HG02798 (cell line): ENCODE measurements around the gene FOXP1.

Source experiments
- ATAC-seq: cut with Tn5 transposase; IDR thresholded peaks from one replicate; pipeline ENCODE4 v1.9.1; 2021; ENCODE audit warnings: mild to moderate bottlenecking; ENCODE audit not compliant: unreplicated experiment, poor library complexity

FOXP1 gene

DNA sequence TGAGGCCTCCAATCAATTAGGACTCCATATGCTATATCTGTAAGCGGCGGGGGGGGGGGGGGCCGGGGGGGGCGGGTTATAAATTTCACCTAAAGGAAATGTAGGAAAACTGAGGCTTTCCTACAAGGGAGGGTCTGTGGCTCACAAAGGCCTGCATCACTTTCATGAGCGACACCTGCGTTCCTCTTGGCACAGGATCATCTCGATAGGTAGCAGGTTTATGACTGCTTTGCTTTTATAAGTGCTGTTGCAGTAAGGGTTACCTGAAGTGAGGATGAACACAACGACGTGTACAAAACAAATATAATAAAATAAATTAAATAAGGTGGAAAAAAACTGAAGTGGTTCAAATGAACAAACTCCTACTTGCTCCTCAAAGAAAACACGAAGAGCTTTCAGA lies 194.3 kb downstream of the FOXP1 start:
- ATAC-seq = no peak

DNA sequence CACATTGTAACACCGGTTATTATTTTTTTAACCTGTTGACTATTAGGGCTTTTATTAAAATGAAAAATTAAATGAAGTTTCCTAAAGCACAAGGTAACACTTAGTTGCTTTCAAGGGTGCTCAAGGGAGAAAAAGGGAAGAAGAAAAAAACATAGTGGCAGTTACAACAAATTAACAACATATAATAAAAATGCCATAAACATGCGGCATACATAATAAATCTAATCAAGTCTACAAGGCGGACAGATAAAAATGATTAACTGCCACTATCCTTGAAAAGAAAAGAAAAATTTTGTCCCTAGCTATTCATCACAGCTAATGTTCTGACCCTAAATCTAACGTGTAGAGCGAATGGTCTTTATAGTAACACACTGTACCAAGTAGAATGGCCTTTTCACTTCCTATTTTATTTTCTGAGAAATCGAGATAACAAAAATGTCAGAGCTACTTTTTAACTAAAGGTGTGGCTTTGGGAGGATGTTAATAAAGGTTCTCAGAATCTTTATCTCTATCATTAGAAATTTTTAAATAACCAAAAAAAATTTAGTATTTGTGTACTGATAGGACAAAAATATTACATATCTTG lies 194.9 kb downstream of the FOXP1 start:
- ATAC-seq = no peak

DNA sequence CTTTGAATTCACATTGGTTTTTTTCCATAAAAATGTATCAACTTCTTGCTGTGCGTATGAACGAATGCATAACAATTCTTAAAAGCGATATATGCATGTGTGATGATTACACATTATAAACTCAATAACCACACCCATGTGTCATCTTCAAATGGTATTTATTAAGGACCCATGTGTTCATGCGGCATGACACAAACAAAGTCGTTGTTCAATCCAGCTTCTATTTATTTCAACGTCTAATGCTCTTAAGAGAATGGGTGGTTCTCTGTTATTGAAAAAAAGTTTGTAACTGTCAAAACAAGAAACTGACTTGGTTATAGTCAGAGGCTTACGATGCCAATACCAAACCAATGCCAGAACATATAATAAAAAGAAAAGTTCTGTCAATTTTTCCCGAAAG lies 195.9 kb downstream of the FOXP1 start:
- no peak for ATAC-seq

DNA sequence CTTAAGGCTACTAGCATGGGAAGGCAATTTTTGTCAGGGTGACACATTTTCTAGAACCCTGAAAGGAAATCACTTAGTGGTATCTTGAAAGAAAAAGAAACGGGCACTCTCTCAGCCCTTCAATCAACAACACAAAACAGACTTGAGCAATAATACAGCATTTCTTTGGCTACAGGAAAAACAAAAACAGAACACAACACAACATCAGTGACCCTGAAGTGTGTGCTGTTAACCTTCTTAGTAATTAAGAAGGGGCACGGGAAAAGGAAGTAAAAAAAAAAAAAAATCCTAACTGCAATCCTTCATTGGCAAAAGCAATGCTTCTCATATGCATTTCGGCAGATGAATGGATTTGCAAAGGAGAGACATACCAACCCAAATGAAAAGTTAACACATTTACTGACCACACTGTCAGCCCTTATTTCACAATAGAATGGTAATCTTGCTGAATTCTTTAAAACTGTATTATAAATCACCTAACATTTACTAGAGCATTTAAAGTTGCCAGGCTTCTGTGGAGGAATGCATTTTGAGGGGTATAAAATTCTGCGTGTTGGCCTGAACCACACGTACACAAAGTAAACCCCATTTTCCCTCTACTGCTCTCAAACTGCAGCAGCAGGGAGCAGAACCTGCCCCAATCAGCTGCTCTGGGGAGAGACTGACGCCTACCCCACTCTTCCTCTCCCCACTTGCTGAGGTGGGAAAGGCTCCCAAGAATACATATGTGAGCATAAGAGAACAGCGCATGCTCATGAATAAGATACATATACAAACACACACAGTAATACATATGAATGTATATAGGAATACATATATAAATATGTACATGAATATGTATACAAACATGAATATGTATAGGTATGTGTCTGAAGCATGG lies 198.5 kb downstream of the FOXP1 start:
- ATAC-seq = no peak

DNA sequence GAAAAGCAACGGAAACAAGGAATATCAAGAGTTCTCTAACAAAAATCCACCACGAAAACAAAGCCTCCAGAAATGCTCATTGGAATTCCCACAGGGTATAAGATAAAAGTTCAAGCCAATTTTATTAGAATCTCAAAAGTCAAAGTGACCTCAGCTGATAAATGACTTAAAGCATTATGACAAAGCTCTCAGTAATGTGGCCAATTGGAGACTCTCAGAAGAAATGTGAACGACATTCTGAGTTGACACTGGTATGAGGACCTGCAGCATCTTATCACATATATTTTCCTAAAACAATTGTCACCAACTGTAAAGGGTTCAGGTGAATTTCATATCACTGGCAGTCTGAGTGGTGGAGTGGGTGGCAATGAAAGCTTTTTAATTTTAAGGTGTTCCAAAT lies 199.1 kb downstream of the FOXP1 start:
- no peak for ATAC-seq

DNA sequence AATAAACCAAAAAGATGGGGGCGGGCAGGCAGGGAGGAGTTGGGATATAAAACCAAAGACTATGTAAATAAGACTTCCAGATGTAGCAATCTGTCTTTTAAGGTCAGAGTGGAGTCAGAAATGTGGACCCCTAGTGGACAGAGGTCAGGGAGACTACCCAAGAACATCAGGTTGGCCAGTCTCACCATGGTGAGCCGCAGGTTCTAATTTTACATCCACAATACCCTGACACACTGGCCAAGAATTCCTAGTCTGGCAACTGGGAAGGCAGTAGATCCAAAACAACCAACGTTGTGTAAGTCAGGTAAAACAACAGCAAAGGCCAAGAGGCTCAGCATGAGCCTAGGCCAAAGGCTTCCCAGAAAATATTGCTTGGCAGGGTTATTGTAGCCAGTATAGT lies 203.4 kb downstream of the FOXP1 start:
- no peak for ATAC-seq

DNA sequence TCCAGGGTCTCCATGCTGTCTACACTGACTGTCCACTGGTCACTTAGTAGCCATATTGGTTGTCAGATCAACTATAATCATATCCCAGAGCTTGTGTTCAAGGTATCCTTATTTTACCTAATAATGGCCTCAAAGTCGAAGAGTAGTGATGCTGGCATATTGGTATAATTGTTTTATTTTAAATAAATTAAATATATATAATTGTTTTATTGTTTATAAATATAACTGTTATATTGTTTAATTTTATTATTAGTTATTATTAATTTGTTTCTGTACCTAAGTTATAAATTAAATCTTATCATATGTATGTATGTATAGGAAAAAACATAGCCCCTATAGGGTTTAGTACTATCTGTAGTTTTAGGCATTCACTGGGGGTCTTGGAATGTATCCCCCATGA lies 205.0 kb downstream of the FOXP1 start:
- ATAC-seq = no peak

DNA sequence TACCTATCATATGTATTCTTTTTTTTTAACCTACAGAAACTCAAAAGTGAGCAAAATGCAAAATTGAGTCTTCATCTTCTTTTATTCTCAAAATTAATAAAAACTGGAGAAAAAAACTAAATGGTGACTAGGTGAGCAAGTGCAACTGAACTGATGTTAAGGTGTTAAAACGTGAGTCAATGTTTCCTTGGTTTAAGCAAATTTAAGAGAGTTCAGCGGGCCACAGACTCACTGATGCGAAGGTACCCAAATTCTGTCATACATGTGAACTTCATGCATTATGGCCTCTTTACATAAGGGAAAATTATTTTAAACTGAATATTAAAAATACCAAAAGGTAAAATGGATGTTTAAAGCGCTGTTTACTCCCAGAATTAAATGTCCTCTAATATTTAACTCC lies 206.6 kb downstream of the FOXP1 start:
- no peak for ATAC-seq

DNA sequence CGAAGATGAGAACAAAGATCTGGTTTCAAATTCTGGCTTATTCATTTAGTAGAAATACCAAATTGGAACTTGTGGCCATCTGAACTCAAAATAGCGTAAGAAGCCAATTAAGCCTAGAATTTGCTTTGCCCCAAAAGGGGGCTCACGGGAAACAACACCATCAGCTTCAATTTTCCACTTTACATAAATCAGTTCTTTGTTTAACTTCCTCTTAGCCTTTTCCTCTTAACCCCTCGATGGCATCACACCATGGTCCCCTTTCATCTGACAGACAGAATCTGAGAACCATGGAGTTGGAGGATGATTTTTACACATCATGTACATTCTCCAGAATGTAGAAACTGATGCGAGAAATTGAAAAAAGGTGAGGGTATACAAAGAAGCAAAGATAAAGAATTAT lies 207.0 kb downstream of the FOXP1 start:
- ATAC-seq = no peak

DNA sequence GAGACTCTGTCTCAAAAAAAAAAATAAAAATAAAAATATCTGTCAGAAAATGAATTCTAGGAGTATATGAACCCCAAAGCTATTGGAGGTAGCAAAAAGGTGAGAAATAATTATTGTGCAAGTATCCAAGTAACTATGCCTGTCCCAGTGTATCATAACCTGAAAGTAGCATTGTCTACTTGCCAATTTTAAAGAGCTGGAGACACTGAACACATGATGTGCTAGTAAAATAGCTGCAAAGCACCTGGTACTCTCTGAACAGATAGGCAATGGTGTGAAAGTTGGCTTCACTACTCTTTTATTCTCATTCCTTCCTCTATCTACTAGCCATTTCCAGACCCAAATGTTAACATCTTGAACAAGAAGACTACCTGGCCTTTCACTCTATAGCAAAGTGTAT lies 208.9 kb downstream of the FOXP1 start:
- no peak for ATAC-seq

DNA sequence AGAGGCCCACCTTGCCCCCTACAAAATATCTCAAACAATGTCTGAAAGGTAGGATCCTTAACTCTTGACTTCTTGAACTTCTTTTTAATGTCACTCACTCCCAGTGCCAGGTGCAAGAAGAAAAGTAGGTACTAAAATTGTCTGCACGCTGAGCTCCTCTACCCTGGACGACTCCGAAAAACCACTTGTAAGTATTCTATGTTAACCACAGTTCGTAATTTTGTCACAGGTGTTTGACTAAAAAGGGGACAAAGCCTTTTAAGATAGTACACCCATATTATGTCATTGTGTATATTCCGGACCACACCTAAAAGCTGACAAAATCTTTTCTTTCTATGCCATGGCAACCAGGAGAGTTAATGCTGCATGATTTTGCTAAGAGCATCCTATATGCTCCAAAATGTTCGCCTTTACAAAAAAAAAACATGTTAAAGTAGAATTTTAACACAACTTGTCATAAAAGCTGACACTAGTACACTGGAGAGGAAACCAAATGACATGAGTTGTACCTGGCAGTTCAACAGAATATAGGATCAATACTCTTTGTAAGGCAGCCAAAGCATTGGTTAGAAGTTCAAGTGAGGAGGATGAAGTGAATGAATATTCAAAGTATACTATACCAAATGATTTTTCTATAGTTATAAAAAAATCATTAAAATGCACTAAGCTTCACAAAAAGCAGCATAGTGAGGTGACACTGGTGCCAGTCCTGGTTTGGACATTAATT lies 210.5 kb downstream of the FOXP1 start:
- no peak for ATAC-seq

DNA sequence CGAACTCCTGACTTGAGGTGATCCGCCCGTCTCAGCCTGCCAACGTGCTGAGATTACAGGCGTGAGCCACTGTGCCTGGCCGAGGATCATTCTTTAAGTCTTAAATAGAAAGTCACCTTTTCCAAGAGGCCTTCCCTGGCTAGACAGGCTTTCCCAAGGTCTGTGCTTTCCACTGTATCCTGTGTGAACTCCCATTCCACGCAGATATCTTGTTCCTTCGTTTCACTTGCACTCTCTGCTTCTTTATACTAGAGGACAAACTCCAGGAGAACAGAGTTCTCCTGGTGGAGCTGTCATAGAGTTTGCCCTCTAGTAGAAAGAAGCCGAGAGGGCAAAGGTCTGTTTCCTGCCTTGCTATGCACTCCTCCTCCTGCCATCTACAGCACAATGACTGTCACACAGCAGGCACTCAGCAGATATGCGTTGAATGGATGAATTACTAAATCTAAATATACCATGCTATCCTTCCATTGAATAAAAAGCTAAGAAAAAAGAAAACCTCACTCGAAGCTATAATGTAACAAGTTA lies 211.2 kb downstream of the FOXP1 start:
- ATAC-seq = no peak

DNA sequence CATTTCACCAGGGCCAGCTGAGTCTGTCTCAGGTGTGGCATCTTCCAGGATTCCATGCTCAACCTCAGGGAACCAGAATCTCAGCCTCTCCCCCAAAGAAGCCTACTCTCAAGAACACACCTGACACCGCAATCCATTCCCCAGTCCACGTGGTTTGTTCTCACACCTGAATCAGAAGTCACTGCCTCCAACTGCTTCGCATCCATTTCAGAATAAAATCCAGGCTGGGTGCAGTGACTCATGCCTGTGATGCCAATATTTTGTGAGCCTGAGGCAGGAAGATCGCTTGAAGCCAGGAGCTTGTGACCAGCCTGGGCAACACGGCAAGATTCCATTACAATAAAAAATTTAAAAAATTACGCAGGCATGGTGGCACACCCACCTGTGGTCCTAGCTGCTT lies 212.2 kb downstream of the FOXP1 start:
- ATAC-seq = no peak

DNA sequence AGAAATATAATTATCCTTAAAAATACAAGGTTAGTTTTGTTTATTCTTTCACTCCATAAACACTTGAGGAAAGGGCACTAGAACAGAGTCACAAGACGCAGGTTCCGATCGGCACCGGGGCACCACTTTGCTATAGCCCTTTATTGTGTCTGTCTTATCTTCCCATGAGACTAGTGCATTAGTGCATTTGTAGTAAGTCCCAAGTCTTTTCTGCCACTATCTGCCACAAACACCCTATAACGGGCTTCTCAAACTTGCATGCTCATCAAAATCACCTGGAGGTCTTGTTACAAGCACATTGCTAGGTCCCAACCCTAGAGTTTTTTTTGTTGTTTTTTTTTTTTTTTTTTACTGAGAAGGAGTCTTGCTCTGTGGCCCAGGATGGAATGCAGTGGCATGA lies 213.1 kb downstream of the FOXP1 start:
- no peak for ATAC-seq

DNA sequence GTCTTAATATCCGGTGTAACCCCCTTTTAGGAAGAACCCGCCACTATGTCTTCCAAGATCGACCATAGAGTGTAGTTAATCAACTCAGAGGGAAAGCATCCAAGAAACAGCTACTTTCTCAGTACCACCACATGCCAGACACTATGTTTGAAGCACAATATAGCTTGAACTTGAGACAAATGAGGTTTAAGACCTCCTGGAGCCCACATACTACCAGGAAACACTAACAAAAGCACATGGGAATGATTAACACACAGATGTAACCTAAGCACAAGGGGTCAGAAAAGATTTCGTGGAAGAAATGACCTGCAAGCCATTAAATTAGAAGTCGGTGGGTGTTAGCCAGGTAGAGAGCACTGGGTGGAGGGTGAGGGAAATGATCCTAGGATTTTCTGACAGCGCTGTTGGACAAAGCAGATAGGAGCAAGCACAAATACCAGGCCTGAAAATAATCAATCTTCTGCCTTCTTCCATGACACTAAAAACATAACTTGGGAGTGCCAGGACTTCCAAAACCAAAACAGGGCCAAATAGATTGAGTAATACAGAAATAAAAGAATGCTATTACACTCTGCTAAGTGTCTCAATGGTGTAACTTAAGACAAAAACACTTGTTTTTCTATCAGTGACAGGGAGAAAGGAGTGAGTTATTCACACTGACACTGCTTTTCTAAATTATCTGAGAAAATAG lies 213.7 kb downstream of the FOXP1 start:
- ATAC-seq = no peak

DNA sequence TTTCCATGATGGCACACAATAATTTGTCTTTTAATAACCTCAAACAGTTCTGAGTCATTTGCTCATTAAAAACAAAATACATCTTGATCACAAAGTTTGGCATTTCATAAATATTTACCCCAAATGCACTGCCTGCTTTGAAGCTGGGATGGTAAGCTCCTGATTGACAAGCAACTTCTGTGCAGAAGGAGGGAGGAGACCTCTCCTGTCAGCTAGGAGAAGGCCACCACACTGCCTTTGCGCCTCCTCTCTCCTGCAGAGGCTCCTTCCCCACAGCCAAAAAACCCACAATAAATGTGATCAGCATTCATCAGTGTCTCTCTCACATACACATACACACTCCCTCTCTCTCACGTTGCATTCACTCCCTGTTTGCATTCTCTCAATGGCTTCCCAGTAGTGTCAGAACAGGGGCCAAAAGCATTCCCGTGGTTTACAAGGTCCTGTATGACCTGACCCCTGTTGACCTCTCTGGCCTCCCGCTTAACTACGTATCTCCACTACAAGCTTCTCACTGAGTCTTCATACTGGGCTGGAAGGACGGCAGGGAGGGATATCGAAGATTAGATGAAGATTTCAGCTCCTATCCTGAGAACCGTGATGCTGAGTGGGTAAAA lies 216.4 kb downstream of the FOXP1 start:
- ATAC-seq = no peak

DNA sequence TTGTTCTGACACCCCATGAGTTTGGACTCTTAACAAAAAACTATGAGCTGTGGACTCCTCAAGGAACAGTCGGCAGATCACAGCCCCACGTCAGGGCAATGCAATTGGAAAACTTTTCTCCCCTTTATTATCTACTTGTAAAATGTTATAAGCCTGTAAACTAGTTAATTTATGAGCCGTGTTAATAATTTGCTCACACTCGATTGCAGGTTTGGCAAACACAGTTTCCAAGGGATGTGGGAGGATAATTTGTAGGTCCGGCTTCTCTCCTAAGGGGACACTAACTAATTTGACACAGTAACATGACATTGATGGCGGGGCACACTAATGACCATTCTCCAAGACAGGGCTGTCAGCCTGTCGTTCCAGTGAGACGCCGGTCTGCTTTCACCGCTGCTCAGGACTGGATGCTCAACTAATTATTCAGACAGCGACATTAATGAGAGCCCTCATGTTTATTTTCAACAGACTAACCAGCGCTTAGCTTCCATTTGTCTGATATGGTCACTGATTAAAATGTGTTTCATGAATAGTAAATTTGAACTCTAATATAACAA lies 222.1 kb downstream of the FOXP1 start:
- no peak for ATAC-seq

DNA sequence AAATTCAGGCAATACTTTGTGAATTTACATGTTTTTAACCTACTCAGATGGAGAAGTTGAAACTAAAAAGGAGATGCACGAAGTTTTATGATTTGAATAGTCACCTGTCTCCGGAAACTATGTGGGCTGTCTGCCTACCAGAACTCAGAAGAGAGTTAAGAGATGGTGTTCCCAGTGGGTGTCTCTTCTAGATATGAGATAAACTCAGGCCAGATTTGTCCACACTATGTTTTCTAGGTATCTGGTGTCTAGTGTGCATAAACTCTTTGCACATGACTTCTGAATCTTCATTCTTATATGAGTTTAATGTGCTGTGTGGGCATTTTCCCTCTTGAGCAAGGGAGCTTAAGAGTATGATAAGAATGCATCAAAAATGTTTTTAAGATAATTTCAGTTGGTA lies 222.8 kb downstream of the FOXP1 start:
- peak; percentile 81 for ATAC-seq

DNA sequence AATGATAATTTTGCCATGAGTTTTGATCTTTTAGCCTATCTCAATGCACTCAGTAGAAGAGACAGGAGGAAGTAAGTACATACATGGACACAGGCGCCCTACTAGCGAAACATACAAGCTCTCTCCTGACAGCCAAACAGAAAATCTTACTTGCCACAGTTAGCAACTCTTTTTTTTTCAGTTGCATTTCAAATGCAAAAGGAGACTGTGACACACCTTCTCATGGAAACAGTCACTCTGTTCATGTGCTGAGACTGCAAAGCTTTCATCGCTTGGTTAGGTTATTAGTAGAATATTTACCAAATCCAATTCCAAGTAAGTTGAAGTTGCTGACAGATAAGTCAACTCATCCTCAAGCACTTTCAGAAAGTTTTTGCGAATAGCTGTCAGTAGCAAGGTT lies 223.3 kb downstream of the FOXP1 start:
- peak; percentile 37 for ATAC-seq

DNA sequence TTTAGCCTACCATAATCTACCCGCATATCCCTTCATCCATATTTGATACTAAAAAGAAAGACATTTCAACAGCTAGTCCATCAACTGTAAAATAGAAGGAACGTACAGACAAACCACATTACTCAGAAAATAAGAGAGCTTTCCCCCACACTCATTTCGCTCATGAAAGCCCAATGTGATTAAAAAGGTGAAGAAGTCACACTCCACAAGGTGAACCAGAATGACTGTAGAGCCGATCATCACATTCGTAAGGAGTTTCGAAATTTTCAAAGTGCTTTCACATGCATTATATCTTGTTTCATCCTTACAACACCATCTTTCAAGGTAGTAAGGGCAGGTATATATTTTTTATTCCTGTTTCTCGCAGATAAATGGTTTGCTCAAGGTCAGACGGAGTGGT lies 225.3 kb downstream of the FOXP1 start:
- no peak for ATAC-seq
